Hematopoietic multipotent progenitor cell (in vitro differentiated cells): Measurements from ENCODE around the gene TSPAN31. TPM values are rescaled to one million over a fixed set of nuclear protein-coding genes. Genes with fewer than 3 reads are reported as not detected.
"Not testable (repeated sequence)": the region's sequence is repeated elsewhere in the genome, so short reads cannot be mapped to it uniquely, and the experiment has no call there.

Experiments used
- DNase-seq, 3 donors: peaks; one replicate each; pipeline ENCODE4 v3.0.0-alpha.2; 2011 to 2015; ENCODE audit warnings: low read depth in 2 of 3, low spot score in 2 of 3
- total RNA-seq: library from RNA; depleted of rRNA; stranded (reverse); fragments of >200 nt; gene quantifications from one replicate; pipeline ENCODE4 v1.2.3, GENCODE V29; 2012

TSPAN31 gene
- total RNA-seq, 1 donor: 41.7 TPM

DNA sequence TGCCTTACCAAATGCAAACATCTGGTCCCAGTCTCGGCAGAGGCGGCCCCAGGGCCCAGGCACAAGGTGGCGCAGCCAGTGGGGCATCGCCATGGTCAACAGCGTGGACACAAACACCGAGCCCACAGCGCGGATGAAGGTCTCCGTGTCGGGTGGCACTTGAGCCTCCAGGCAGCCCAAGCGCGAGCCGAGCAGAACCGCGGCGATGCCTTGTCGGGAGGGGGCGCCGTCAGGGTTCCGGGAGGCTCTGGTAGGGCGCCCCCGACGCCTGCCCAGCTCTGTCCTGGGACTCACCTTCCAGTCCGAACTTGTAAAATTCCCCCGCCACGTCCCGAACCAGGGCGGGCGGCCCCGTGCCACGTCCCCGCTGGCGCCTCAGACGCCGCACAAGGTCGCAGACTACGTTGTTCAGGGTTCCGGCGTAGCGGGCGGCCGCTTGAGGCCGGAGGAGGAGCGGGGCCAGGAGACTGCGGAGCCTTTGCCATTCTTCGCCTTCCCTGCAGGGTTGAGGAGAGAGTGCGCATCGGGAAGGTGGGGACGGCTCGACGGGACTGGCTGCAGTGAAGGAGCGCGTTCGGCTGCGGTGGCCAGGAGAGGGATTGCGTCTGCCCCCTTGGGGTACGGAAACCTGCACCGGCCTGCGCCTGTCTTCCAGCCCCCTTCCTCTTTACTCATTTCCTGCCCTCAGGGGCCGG lies 20.3 kb downstream of the TSPAN31 start:
- peak in 2 of 3 donors; percentile 51 to 53 for DNase-seq

DNA sequence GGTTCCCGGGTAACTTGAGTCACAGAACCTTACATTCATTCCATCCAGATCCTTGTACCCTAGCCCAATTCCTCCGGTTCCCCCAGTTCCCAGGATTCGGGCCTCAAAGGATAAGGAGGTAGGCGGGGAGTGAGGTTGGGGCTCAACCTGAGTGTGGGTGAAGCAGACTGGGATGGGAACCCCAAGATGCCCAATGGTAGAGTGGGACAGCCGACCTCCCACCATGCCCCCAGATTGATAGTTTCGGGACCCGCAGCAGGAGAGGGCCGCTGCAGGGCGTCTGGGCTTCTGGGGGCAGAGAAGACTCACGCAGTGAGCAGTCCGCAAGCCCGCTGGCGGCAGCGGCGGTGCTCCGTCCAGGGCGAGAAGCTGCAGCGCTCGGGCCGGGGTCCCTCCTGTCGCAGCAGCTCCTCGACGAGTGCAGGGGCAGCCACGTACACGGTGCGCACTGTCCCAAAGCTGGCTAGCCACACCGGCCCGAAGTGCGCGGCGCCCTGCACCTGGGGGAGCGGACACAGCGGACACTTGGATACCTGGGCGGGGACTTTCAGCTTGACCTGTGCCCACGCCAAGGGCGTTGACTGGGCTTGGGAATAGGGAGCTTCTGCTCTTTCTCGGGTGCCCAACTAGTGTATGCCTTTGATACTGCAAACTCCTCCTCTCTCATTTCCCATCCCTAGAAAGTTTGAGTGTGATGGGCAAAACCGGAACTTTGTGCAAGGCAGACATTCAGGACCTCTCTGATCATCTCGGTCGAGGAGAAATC lies 21.0 kb downstream of the TSPAN31 start:
- DNase-seq: no peak

DNA sequence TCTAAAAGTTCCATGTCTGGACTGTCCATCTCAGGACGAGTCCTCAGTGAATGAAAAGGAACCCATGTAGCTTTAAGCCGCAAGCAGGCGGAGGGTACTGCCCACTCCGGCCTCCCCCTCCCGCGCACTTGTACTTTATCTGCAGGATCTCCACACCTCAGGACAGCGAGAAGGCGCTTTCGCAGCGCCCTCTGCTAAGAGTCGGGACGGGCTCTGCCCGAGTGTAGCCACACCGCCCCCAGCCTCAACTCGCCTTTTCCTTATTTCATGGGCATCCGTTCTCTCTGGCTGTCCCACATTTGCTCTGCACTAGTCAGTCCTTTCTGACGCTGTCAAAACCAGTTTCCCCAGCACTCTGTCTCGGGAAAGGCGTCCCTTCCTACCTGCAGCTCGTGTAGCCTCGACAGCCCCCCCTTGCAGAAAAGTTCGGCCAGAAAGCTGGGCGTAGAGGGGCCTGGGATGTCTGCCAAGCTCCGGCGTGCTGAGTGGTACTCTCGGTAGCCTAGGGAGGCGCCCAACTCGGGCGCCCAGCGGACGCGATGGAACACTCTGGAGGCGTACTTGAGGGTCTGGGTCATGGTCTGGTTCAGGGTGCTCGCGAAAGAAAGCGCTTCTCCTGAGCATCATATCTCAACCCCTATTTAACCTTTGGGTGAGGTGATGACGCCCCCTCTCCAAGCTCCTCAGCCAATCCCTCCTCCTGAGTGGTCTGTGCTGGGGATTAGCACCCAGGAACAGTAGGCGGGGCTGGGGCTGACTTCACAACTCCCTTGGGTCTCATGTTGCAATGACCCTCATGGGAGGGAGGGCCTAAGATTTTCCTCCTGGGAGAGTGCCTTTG lies 21.8 kb downstream of the TSPAN31 start, which contains the start of gene CYP27B1:
Gene CYP27B1, minus strand, starts transcription at position 615 of the 841 bp plus-strand sequence. Its CDS starts 37 bp downstream, at position 578.
- no peak for DNase-seq

DNA sequence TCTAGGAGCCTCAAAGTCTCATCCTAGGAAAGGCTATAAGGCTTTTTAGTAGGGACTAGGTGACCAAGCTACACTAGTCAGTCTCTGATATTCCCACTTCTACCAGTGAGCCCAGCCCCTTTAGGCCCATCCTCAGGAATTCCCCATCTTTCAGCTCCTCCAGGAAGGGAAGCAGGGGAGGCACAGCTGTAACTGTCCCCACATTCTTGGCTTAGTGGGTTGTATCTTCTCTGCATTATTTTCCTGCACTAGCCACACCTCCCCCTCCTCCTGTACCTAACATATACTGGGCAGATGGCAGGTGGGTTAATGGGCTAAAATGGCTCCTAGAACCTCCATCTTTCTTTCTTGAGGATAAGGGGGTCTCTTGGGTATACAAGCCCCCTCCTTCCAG lies 22.5 kb downstream of the TSPAN31 start:
- DNase-seq: no peak

DNA sequence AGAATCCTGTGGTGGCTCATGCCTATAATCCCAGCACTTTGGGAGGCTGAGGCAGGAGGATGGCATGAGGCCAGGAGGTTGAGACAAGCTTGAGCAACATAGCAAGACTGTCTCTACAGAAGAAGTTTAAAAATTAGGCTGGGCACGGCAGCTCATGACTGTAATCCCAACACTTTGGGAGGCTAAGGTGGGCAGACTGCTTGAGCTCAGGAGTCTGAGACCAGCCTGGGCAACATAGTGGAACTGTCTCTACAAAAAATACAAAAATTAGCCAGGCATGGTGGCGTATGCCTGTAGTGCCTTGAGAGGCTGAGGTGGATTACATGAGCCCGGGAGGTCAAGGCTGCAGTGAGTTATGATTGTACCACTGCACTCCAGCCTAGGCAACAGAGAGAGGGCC lies 23.0 kb downstream of the TSPAN31 start:
- no peak for DNase-seq

DNA sequence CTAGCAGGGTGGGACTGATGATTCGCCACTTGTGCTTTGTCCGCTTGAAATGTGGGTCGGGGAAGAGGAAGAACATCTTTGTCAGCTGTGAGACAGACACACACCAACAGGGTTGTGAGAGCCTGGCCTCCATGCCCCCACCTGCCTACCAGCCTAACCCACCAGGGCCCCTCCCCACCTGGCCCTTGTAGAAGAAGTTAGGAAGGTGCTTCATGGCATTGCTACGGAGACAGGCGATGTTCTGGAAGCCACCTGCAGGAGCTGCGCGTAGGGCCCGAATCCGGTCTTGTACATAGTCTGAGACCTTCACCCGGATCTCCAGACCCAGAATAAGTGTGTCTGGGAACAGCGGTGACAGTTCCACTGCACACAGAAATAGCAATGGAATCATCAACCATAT lies 24.8 kb downstream of the TSPAN31 start:
- no peak for DNase-seq

DNA sequence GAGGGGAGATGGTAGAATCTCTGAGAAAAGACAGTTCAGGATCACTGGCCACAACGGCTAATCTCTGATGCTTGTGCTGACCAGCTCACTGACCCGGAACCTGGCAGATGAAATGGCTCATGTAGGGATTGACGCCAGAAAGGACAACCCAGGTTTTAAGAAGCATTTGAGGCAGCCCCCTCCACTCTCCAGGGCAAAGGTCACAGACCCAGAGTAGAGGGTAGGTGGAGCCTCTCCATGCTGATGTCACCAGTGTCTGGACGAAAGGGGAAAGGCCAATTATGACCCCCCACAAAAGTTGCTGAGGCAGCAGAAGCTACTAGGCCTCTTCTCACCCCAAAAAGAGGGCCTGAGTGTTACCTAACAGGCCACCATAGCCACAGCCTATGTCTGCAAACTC lies 25.9 kb downstream of the TSPAN31 start:
- no peak for DNase-seq

DNA sequence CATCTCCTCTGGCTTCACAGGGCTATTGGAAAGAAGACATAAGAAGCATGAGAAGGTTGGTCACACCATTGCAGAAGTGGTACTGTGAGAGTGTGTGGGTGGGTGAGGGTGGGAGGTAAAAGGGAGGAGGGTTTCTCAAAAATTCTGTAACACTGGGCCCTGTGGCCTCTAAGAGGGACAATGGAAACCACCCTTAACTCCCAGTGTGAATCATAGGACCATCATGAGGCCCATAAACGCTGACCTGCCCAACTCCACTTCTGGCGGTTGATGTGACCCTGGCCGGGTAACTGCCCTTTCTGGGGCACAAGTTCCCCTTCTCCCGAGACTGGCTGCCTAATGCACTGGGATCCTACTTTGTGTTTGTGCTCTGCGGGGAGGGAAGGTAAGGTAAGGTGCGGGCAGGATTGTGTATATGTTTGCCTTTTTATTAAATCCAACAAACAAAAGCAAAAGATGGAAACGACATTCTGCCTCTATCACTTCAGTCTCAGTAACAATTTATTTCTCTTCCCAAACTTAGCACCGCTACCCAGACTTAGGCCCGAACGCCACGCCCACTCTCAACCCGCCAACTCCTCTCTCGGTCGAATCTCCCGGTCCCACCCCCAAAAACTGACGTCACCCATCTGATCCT lies 26.5 kb downstream of the TSPAN31 start:
- peak in 2 of 3 donors; percentile 95 to 96 for DNase-seq

DNA sequence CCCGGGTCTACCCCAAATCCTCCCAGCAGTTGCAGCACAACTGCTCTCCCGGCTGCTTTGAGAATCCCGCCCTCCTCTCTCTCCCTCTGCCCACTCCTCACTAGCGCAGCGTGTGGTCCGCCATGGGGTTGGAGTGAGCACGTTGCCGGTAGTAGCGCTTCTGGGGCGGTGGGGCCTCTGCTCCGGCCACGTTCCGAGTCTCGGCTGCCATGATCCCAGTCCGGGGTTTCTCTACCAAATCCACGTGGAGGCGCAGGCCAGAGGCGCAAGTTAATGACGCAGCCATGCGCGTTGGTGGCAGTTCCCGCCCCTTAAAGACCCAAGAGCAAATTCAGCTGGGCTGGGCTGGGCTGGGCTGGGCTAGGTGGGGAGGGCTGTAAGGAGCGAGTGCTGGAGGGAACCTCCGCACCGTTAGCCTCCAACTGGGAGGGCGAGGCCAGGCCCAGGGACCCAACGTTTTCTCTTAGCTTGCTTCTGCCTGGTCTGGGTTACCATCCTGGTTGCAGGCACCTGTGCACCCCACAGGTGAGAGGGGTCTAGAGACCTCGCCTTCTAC lies 27.1 kb downstream of the TSPAN31 start, which contains the start of gene METTL1:
Gene METTL1, minus strand, starts transcription at position 233 of the 556 bp plus-strand sequence. Its CDS starts 22 bp downstream, at position 211.
- DNase-seq: peak; percentile 77 to 98 (median 97)

DNA sequence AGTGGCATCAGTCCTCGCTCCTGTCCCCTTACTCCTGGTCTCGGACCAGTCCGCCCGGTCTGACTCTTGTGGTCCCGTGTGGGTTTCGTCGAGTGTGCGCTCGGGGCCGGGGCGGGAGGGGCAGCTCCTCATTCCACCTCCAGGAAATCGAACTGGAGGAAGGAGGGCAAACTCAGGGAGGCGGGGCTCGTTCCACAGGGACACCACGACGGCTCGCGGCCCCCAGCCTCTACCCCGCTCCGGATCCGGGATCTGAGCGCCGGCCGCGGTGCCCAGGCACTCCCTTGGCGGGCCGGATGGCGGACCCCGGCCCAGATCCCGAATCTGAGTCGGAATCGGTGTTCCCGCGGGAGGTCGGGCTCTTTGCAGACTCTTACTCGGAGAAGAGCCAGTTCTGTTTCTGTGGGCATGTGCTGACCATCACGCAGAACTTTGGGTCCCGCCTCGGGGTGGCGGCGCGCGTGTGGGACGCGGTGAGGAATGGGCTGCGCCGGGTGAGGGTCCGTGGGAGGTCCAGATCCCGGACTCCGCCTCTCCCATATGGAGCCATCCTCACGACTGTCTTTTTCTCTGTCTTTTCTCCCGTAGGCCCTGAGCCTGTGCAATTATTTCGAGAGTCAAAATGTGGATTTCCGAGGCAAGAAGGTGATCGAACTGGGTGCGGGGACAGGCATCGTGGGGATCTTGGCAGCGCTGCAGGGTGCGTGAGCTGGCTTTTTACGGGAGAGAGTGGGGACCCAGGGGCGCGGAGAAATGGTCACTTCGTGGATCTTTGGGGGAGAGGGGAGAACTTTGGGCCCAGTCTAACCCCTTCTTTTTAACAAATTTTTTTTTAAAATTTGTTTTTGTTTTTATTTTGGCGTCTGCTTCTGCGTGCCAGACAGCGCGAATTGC lies 27.8 kb downstream of the TSPAN31 start, which contains the start of gene EEF1AKMT3:
Gene EEF1AKMT3, plus strand, starts transcription at position 186 of the 894 bp plus-strand sequence. Its CDS starts 111 bp downstream, at position 297.
- no peak for DNase-seq

DNA sequence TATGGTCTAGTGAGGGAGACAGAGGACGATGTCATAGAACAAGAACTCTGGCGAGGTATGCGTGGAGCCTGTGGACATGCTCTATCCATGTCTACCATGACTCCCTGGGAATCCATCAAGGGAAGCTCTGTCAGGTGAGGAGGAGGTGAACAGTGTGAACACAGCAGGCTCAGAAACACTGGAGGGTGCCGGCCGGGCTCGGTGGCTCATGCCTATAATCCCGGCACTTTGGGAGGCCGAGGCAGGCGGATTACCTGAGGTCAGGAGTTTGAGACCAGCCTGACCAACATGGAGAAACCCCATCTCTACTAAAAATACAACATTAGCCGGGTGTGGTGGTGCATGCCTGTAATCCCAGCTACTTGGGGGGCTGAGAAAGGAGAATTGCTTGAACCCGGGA lies 29.8 kb downstream of the TSPAN31 start:
- DNase-seq: not testable (repeated sequence)

DNA sequence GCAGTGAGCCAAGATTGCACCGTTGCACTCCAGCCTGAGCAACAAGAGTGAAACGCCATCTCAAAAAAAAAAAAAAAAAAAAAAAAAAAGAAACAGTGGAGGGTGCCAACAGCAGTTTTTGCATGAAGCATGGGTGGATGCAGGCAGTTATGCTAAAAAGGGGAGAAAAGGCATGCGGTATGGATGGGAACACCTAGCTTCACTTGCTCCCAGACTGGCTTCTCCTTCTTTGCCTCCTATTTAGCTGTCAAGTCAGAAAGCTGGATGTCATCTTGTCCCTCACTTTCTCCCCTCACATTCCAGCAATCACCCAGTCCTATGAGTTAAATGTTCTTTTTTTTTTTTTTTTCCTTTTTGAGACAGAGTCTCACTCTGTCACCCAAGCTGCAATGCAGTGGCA lies 30.2 kb downstream of the TSPAN31 start:
- DNase-seq: no peak

DNA sequence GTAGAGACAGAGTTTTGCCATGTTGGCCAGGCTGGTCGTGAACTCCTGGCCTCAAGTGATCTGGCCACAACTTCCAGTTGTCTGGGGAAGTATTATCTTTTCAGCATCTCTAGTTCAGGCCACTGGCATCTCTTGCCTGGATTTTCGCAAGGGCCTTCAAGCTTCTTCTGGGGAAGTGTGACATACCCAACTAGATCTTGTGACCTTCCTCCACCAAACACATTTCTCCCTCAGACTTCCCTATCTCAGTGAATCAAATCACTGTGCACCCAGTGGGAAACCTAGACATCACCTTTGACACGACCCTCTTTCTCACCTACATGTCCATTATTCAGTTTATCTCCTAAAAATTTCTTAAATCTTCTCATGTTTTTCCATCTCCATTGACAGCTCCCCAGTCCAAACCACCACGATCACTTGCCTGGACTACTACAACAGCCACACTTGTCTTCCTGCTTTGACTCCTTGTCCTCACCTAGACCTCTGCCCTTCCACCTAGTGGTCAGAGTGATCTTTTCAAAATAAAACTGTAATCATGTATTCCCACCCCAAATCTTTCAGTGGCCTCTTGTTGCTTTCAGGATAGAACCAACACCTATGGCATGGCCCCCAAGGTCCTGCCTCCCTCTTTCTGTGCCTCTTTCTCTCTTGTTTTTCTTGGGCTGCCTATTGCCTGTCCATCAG lies 30.9 kb downstream of the TSPAN31 start:
- no peak for DNase-seq

DNA sequence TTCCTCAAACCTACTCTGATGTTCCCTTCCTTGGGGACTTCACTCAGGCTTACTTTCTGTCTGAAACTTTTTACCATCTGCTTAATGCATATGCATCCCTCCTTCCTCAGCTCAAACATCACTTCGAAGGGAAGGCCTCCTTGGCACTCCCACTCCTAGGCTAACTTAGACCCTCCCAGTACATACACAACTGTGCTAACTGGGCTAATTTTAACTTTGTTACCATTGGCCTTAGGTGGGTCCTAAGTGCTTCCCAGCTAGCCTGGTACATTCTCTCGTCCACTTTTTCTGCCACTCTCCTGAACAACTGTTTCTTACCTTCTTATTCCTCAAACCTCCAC lies 31.4 kb downstream of the TSPAN31 start:
- no peak for DNase-seq

DNA sequence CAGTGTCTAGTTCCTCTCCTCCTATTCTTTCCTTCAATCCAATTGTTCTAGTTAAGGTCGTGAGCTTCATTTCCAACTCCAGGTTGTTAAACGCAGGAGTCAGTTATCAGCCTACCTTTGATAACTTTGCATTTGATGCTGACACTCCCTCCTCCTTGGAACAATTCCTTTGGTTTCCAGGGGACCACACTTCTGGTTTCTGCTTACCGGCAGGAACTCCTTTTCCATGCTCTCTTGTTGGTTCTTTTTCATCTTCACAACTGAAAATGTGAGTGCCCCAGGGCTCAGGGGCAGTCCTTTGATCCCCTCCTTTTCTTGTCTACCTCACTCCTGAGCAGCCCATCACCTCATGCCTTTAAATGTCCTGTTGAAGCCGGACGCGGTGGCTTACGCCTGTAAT lies 32.5 kb downstream of the TSPAN31 start:
- DNase-seq: no peak

DNA sequence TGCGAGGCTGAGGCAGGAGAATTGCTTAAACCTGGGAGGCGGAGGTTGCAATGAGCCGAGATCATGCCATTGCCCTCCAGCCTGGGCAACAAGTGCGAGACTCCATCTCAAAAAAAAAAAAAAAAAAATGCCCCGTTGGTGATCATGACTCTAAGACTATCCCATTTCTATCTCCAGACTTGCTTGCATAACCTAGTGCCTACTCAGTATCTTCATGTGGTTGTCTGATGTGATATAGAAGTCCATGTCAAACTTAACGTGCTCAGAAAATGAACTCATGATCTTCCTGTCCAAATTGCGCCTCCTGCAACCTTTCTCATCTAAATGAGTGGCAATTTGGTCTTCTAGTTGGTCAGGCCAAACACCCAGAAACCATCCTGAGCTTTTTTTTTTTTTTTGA lies 33.1 kb downstream of the TSPAN31 start:
- DNase-seq: no peak

DNA sequence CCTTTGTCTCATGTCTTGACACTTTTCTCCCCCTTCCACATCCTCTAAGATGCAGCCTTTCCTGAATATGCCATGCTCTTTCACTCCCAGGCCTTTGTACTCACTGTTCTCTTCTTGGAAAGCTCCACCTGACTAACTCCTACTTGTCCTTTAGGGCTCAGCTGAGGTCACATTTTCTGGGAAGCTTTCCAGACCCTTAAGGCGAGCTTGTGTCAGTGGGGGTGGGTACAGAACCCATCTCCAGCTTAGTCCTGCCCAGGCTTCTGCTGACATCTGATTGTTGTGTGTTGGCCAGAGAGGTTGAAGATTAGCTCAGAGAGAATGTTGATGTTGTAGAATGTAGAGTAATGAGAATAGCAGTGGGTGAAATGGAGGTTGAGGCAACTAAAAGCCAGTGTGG lies 34.9 kb downstream of the TSPAN31 start:
- no peak for DNase-seq

DNA sequence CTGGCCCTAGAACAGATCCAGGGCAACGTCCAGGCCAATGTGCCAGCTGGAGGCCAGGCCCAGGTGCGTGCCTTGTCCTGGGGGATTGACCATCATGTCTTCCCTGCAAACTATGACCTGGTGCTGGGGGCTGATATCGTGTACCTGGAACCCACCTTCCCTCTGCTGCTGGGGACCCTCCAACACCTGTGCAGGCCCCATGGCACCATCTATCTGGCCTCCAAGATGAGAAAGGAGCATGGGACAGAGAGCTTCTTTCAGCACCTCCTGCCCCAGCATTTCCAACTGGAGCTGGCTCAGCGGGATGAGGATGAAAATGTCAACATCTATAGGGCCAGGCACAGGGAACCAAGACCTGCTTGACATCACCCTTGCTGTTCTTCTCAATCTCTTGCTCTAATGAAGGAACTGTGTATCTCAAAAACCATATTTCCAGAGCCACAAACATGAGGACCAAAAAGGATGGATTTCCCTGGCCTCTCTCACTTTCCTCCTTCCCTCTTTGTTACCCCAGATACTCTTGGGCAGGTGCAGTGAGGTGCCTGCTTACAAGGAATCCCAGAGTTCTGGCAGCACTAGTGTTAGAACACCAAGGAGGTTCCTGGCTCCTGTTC lies 35.6 kb downstream of the TSPAN31 start:
- DNase-seq: no peak
